Measurements from ENCODE around the gene CTAGE15.
"Not testable (repeated sequence)": the region's sequence is repeated elsewhere in the genome, so short reads cannot be mapped to it uniquely, and the experiment has no call there.

- TF ChIP-seq CTCF, POLR2A (IDR thresholded peaks at IDR 0.05): not testable (repeated sequence)
Observed at GRCh38 chr7:143531932-143532331, 39.7 kb upstream of the CTAGE15 start.
